ENCODE results near the gene GP1BB. TPM values are rescaled to one million over a fixed set of nuclear protein-coding genes. Genes with fewer than 3 reads are reported as not detected.

Gene GP1BB
- total and polyA plus RNA-seq, 12 donors, result 5.3 to 56.1 (median 9.5) TPM; not detected in 6

DNA sequence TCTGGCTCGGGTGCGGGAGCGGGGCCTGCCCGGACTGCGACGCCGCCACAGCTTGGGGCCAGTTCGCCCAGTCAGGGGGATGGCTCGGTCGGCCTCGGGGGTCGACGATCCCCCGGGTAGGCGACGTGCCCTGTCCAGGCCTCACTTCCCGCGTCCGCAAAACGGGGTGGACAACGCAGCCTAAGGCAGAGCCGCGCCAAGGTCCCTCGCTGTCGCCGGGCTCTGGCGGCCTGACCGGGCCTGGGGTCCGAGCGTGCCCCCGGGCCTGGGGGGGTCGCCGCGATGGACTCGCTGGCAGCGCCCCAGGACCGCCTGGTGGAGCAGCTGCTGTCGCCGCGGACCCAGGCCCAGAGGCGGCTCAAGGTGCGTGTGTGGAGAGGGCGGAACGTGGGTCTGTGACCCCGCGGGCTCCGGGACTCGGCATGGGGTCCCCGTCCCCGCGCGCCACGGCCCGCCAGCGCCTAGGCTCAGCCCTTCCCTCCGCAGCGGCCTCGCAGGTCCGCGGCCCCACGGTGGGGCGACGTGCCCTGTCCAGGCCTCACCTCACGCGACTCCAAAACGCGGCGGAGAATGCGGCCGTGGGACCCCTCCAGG is 4.8 kb upstream of the GP1BB start:
- TF ChIP-seq, protein P1, sequence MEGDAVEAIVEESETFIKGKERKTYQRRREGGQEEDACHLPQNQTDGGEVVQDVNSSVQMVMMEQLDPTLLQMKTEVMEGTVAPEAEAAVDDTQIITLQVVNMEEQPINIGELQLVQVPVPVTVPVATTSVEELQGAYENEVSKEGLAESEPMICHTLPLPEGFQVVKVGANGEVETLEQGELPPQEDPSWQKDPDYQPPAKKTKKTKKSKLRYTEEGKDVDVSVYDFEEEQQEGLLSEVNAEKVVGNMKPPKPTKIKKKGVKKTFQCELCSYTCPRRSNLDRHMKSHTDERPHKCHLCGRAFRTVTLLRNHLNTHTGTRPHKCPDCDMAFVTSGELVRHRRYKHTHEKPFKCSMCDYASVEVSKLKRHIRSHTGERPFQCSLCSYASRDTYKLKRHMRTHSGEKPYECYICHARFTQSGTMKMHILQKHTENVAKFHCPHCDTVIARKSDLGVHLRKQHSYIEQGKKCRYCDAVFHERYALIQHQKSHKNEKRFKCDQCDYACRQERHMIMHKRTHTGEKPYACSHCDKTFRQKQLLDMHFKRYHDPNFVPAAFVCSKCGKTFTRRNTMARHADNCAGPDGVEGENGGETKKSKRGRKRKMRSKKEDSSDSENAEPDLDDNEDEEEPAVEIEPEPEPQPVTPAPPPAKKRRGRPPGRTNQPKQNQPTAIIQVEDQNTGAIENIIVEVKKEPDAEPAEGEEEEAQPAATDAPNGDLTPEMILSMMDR (IDR thresholded peaks at IDR 0.05), result no peak
- peak in 1 of 8 donors; percentile 7 for ATAC-seq
- Histone ChIP-seq H3K4me1 (peaks cover 29 to 91% (median 56%) of the 10 kb centered on the region in 9 donors), H3K9me3 (no peaks in the 10 kb centered on the region), H3K27ac (peak overlapping the region; percentile 58 to 99 (median 94)), H3K36me3 (peaks cover 0 to 30% (median 6%) of the 10 kb centered on the region in 9 donors), H3K27me3 (peaks cover 0 to 75% (median 32%) of the 10 kb centered on the region in 7 donors), H3K4me3 (peak overlapping the region; percentile 42 to 77 (median 66))
- 1 to 2% methylated on average over 57 to 70 of the region's 70 CpGs for WGBS, 2 donors
- DNase-seq, result no peak
- intact Hi-C loops (cut with DNase I), result loop anchor here in 4 of 10 donors (1.0 to 5.0 kb wide), 3 partner anchors 36 to 40 kb away; no protein-coding TSS in a partner anchor

DNA sequence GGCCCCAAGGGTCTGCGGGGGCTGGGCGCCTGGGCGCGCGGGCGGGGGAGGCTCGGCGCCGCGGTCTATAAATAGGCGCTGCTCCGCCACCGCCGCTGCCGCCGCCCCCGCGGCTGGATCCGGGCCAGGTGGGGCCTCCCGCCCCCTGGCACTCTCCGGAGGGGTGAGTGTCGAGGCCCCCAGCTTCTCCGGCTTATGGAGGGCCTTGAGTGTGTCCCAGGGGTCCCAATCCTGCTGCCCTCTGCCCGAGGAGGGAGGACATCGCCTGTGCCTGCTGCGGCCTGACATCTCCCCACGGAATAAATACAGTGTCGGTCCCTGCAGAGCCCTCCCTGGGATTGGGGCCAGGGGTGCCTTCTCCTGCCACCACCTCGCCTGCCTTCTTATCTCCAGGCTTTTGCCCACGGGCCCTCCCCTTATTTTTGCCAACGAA is 4.3 kb upstream of the GP1BB start:
- H3K36me3 ChIP-seq, result peaks cover 0 to 30% (median 6%) of the 10 kb centered on the region in 9 donors
- ATAC-seq, result peak; percentile 12 to 33 (median 20)
- intact Hi-C loops (cut with DNase I), result loop anchor here in 3 of 10 donors (2.0 to 5.0 kb wide), 2 partner anchors 37 to 40 kb away; no protein-coding TSS in a partner anchor

DNA sequence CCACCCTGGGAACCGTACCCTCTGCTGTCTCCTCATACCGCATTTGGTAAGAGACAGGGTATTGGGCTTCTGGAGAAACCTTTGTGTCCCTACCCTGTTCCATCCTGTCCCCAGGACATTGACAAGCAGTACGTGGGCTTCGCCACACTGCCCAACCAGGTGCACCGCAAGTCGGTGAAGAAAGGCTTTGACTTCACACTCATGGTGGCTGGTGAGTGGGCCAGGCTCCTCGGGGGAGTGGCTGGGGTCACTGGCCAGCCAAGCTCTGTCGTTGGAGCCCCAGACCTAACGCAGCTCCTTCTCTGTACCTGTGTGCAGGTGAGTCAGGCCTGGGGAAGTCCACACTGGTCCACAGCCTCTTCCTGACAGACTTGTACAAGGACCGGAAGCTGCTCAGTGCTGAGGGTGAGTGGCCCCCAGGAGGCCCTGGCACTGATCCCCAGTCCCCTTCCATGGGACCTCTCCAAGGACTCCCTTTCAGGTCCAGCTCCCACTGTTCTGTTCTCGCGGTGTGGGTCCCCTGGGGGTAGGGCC is 3.8 kb upstream of the GP1BB start:
- H3K4me1 ChIP-seq, result peaks cover 32 to 90% (median 58%) of the 10 kb centered on the region in 9 donors
- peak overlapping the region in 9 of 10 donors; percentile 76 to 99 (median 94) for H3K27ac ChIP-seq
- peak in 1 of 8 donors; percentile 3 for ATAC-seq
- DNase-seq, result peak in 1 of 2 donors; percentile 15
- intact Hi-C loops (cut with DNase I), result loop anchor here in 3 of 10 donors (2.0 to 5.0 kb wide), 2 partner anchors 37 to 41 kb away; no protein-coding TSS in a partner anchor
- no peaks in the 10 kb centered on the region for H3K9me3 ChIP-seq
- TF ChIP-seq, protein P1 (IDR thresholded peaks at IDR 0.05), result no peak
- 54 to 66% methylated on average over 12 of the region's 12 CpGs for WGBS, 2 donors
- peaks cover 0 to 30% (median 6%) of the 10 kb centered on the region in 9 donors for H3K36me3 ChIP-seq
- H3K27me3 ChIP-seq, result peaks cover 0 to 77% (median 36%) of the 10 kb centered on the region in 7 donors
- peak overlapping the region; percentile 2 to 77 (median 66) for H3K4me3 ChIP-seq

More for the DNA sequence above, 4.3 kb upstream of the GP1BB start:
- peak; percentile 46 to 54 for DNase-seq
- WGBS, 2 donors, result 9 to 10% methylated on average over 31 of the region's 31 CpGs
- TF ChIP-seq, protein P1 (IDR thresholded peaks at IDR 0.05), result no peak
- Histone ChIP-seq H3K4me3 (peak overlapping the region; percentile 42 to 77 (median 66)), H3K27me3 (peaks cover 0 to 74% (median 31%) of the 10 kb centered on the region in 7 donors), H3K27ac (peak overlapping the region; percentile 58 to 99 (median 94)), H3K9me3 (no peaks in the 10 kb centered on the region), H3K4me1 (peaks cover 32 to 90% (median 54%) of the 10 kb centered on the region in 9 donors)

DNA sequence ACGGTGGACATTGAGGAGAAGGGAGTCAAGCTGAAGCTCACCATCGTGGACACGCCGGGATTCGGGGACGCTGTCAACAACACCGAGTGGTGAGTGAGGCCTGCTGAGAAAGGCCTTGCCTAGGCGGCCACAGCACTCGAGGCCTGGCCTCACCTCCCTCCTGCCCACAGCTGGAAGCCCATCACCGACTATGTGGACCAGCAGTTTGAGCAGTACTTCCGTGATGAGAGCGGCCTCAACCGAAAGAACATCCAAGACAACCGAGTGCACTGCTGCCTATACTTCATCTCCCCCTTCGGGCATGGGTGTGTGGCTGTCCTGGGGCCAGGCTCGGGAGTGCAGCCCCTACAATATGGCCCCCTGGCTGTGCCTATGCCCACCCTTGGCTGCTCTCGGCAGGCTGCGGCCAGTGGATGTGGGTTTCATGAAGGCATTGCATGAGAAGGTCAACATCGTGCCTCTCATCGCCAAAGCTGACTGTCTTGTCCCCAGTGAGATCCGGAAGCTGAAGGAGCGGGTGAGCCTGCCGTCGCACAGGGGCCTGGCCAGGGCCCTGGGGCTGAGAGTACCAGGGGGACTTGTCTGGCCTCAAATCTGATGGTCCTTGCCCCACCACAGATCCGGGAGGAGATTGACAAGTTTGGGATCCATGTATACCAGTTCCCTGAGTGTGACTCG is 3.0 kb upstream of the GP1BB start:
- TF ChIP-seq, protein P1 (IDR thresholded peaks at IDR 0.05), result no peak
- ATAC-seq, result no peak
- Histone ChIP-seq H3K4me1 (peaks cover 27 to 83% (median 54%) of the 10 kb centered on the region in 9 donors), H3K36me3 (peaks cover 0 to 30% (median 6%) of the 10 kb centered on the region in 9 donors), H3K27ac (peak overlapping the region in 7 of 10 donors; percentile 5 to 99 (median 94)), H3K9me3 (no peaks in the 10 kb centered on the region), H3K27me3 (peaks cover 0 to 75% (median 33%) of the 10 kb centered on the region in 7 donors), H3K4me3 (peak overlapping the region in 1 of 10 donors; percentile 65)
- peak in 1 of 2 donors; percentile 9 for DNase-seq
- WGBS, 2 donors, result 70 to 82% methylated on average over 26 of the region's 26 CpGs
- intact Hi-C loops (cut with DNase I), result no loop called here
